Transverse colon (tissue), 4 donors: ENCODE measurements around the gene SSH2. TPM values are rescaled to one million over a fixed set of nuclear protein-coding genes. Genes with fewer than 3 reads are reported as not detected.

Experiments
- DNase-seq: peaks from one replicate; pipeline ENCODE4 v3.0.0-alpha.2; 2019
- H3K27ac ChIP-seq, 4 donors: fragments of 200-600 bp; sonication (generic); 2 replicates each; pipeline ENCODE4 v1.5.1; 2016 to 2018; ENCODE audit warnings: inconsistent platforms in 4 of 4
- H3K27me3 ChIP-seq: fragments of 200-600 bp; sonication (generic); 2 replicates; pipeline ENCODE4 v1.5.1; 2017; ENCODE audit warnings: inconsistent platforms
- H3K36me3 ChIP-seq, 4 donors: fragments of 200-600 bp; sonication (generic); 2 replicates each; pipeline ENCODE4 v1.5.1; 2017 to 2019; ENCODE audit warnings: inconsistent platforms in 4 of 4
- H3K4me1 ChIP-seq, 4 donors: fragments of 200-600 bp; sonication (generic); 2 replicates each; pipeline ENCODE4 v1.5.1; 2017 to 2020; ENCODE audit warnings: inconsistent platforms in 4 of 4
- H3K4me3 ChIP-seq, 4 donors: fragments of 200-600 bp; sonication (generic); 1 replicate in 1 of 4; 2 replicates in 3 of 4; pipeline versions ENCODE4 v1.5.1 to v1.6.1; 2017 to 2019; ENCODE audit warnings: inconsistent platforms in 4 of 4
- H3K9me3 ChIP-seq, 2 donors: fragments of 200-600 bp; sonication (generic); 2 replicates each; pipeline ENCODE4 v1.5.1; 2017 to 2019; ENCODE audit warnings: inconsistent platforms in 2 of 2
- EP300 ChIP-seq: sonication (generic); formaldehyde crosslinking; IDR thresholded peaks from one replicate; pipeline ENCODE4 v1.6.1; 2017; ENCODE audit warnings: antibody characterized with exemption, low read depth
- POLR2A ChIP-seq: fragments of 450-650 bp; IDR thresholded peaks from one replicate; pipeline ENCODE4 v1.6.1; 2016; ENCODE audit warnings: antibody characterized with exemption, mild to moderate bottlenecking, moderate library complexity
- POLR2AphosphoS5 ChIP-seq, 3 donors: sonication (generic); formaldehyde crosslinking; IDR thresholded peaks; one replicate each; pipeline ENCODE4 v1.6.1; 2016; ENCODE audit warnings: antibody characterized with exemption in 3 of 3
- WGBS, 2 donors: methylation state at CpG; one replicate each; pipeline ENCODE4 v1.1.5; 2018; ENCODE audit warnings: low coverage in 1 of 2; 5-methylcytosine and 5-hydroxymethylcytosine counted together
- in situ Hi-C, 4 donors: fragments of 200-750 bp; cut with MboI; loops; one replicate each; pipeline versions ENCODE4 v1.15.0 to v1.15.1; 2017; ENCODE audit warnings: low sequenced_read_pairs in 3 of 4, low pct_ligation_motif_present in 1 of 4, low pct_unique_long_range_greater_than_20kb in 1 of 4
- intact Hi-C: fragments of 100-400 bp; cut with DNase I; formaldehyde crosslinking; loops from one replicate; pipeline ENCODE4 v1.15.1; 2023; ENCODE audit warnings: low total_unique reads
- total RNA-seq, 4 donors: library from RNA; depleted of rRNA; stranded (reverse); fragments of >200 nt; gene quantifications; one replicate each; pipeline ENCODE4 v1.1.0, GENCODE V29; 2016
- TF ChIP-seq, protein P1 (sequence below), 5 experiments: fragments of 200-600 bp in 3 of 5; fragments of 450-650 bp in 2 of 5; sonication (generic) in 3 of 5; IDR thresholded peaks; 1 replicate in 2 of 5; 2 replicates in 3 of 5; pipeline ENCODE4 v1.5.1; 2016 to 2017; ENCODE audit warnings: antibody characterized with exemption in 5 of 5, inconsistent platforms in 3 of 5, mild to moderate bottlenecking in 2 of 5, moderate library complexity in 1 of 5

Gene SSH2
- total RNA-seq, 4 donors from 2014 or later, result 15.3 to 99.9 (median 46.0) TPM

DNA sequence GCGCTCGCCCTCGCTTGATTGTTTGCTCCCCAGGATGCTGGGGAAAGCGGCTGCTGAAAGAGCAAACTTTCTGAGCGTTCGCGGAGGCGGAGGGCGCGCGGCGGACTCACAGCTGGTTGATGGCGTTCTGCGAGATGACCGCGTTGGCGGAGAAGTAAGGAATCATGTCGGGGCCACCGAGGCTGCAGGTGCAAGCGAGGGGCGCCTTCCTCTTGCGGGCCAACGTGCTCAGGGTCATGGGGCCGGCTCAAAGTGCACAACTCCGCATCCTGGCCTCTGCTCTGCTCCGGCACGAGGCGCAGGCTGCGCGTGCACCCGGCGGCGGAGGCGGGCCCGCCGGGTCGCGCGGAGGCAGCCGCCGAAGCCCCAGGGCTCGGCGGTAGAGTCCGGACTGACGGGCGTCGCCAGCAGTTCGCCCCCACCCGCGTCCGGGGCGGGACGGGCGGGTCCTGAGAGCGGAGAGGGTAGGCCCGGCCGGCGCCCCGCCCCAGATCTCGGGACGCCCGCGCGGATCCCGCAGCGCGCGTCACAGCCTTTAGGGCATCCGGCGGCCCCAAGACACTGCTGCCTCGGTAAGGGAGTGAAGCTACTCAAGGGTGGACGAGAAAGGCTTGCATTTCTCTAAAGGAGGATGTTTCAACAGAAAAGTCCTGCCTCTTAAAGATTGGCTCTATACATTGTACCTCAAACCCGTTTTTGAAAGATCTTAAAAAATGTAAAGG, 168.8 kb downstream of the SSH2 start:
- in situ Hi-C loops, result no loop called here

DNA sequence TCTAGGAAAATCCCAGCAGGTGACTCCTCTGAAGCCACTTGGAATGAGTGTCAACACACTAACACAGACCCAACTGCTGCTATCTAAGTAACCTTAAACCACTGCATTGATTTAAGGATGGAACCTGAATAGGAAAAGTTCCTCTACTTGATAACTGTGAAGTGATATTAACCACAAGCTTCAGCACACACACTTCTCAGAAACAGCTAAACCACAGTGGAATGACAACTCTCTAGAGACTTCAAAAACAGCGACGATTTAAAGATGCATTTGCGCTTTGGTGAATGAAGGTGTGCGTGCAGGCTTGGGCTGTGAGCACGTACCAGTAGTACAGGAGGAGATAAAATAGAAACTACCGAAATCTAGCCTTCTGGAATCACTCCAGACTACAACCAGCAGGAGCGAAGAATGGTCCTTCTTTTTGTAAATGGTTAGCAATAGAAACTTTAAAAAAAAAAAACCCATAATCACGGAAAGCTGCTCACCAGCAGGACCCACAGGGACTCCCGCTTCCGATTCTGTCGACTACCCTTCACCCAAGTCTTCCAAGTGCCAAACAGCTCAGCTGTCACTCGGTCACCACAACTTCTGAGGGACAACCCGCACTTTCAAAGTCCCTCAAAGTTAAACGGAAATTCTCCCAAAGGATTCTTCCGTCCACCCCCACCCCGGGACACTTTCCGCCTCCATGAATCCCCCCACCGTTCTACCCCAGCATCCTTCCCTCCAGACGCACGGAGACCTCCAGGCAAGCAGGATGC, 169.6 kb downstream of the SSH2 start:
- peak overlapping the region; percentile 47 to 87 (median 68) for H3K4me3 ChIP-seq
- intact Hi-C loops, result no loop called here
- WGBS, 2 donors, result 37 to 46% methylated on average over 9 to 20 of the region's 20 CpGs
- DNase-seq, result peak; percentile 29
- peaks cover 0 to 12% (median 3%) of the 10 kb centered on the region in 4 donors for H3K4me1 ChIP-seq
- H3K36me3 ChIP-seq, result no peaks in the 10 kb centered on the region
- H3K27me3 ChIP-seq, result no peaks in the 10 kb centered on the region
- no peak for TF ChIP-seq EP300
- peak in 1 of 3 donors; percentile 45 for TF ChIP-seq POLR2AphosphoS5 (IDR thresholded peaks at IDR 0.05)
- peak; percentile 23 for TF ChIP-seq POLR2A
- no peaks in the 10 kb centered on the region for H3K9me3 ChIP-seq
- in situ Hi-C loops, result no loop called here
- H3K27ac ChIP-seq, result peak overlapping the region; percentile 85 to 91 (median 88)

More for the DNA sequence above, 168.8 kb downstream of the SSH2 start:
- intact Hi-C loops, result no loop called here
- peak; percentile 90 for DNase-seq
- no peaks in the 10 kb centered on the region for H3K27me3 ChIP-seq
- peak; percentile 34 for TF ChIP-seq POLR2A
- peak; percentile 41 to 62 (median 50) for TF ChIP-seq POLR2AphosphoS5 (IDR thresholded peaks at IDR 0.05)
- TF ChIP-seq, protein P1, sequence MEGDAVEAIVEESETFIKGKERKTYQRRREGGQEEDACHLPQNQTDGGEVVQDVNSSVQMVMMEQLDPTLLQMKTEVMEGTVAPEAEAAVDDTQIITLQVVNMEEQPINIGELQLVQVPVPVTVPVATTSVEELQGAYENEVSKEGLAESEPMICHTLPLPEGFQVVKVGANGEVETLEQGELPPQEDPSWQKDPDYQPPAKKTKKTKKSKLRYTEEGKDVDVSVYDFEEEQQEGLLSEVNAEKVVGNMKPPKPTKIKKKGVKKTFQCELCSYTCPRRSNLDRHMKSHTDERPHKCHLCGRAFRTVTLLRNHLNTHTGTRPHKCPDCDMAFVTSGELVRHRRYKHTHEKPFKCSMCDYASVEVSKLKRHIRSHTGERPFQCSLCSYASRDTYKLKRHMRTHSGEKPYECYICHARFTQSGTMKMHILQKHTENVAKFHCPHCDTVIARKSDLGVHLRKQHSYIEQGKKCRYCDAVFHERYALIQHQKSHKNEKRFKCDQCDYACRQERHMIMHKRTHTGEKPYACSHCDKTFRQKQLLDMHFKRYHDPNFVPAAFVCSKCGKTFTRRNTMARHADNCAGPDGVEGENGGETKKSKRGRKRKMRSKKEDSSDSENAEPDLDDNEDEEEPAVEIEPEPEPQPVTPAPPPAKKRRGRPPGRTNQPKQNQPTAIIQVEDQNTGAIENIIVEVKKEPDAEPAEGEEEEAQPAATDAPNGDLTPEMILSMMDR (IDR thresholded peaks at IDR 0.05), result no peak
- no peak for TF ChIP-seq EP300
- H3K36me3 ChIP-seq, result no peaks in the 10 kb centered on the region
- 0 to 5% methylated on average over 1 to 40 of the region's 73 CpGs for WGBS, 2 donors
- H3K4me1 ChIP-seq, result peaks cover 0 to 12% (median 3%) of the 10 kb centered on the region in 4 donors
- H3K4me3 ChIP-seq, result peak overlapping the region; percentile 47 to 87 (median 68)
- peak overlapping the region; percentile 85 to 91 (median 88) for H3K27ac ChIP-seq
- no peaks in the 10 kb centered on the region for H3K9me3 ChIP-seq

DNA sequence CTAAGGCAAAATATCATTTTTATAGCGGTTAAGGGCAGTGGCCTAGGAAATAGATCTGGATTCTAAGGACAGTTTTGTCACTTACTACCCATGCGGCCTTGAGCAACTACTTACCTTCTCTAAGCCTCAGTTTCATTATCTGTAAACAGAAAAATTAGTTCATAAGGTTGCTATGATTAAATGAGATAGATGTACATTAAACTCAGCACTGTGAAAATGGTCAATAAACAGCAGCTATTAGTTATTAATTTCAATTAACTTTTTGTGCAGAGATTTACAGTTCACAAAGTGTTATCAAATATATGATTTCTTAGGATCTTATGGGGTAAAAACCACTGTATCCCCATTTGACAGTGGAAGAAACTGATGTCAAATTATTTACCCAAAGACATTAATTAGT, 171.8 kb downstream of the SSH2 start:
- WGBS, 2 donors, result 77 to 92% methylated on average over 2 of the region's 2 CpGs
- TF ChIP-seq, protein P1 (IDR thresholded peaks at IDR 0.05), result no peak
- TF ChIP-seq EP300 (no peak), POLR2A (no peak), POLR2AphosphoS5 (IDR thresholded peaks at IDR 0.05) (no peak)
- H3K4me3 ChIP-seq, result peak overlapping the region in 1 of 4 donors; percentile 75
- no peak overlapping the region for H3K27ac ChIP-seq
- intact Hi-C loops (no loop called here), in situ Hi-C loops (no loop called here)
- no peaks in the 10 kb centered on the region for H3K9me3 ChIP-seq
- DNase-seq, result no peak
- no peaks in the 10 kb centered on the region for H3K27me3 ChIP-seq
- peaks cover 0 to 4% (median 0%) of the 10 kb centered on the region in 4 donors for H3K36me3 ChIP-seq
- H3K4me1 ChIP-seq, result peaks cover 0 to 12% (median 3%) of the 10 kb centered on the region in 4 donors

DNA sequence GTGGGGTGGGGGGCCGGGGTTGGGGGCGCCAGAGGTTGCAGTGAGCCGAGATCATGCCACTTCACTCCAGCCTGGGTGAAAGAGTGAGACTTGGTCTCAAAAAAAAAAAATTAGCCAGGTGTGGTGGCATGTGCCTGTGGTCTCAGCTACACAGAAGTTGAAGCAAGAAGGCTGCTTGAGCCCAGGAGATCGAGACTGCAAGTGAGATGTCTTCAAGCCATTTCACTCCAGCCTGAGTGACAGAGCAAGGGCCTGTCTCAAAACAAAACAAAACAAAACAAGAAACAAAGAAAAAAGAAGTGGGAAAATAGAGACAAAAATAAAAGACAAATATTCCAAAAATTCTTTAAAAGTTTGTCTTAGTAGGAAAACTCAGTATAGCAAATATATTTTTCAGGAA, 172.2 kb downstream of the SSH2 start:
- Histone ChIP-seq H3K9me3 (no peaks in the 10 kb centered on the region), H3K27me3 (no peaks in the 10 kb centered on the region), H3K36me3 (peaks cover 0 to 9% (median 0%) of the 10 kb centered on the region in 4 donors), H3K27ac (no peak overlapping the region), H3K4me1 (peaks cover 0 to 12% (median 3%) of the 10 kb centered on the region in 4 donors), H3K4me3 (no peak overlapping the region)
- 86% methylated on average over 4 of the region's 4 CpGs; no CpG with 5 or more reads in 1 of the 2 donors for WGBS, 2 donors
- TF ChIP-seq, protein P1 (IDR thresholded peaks at IDR 0.05), result no peak
- no peak for TF ChIP-seq POLR2AphosphoS5 (IDR thresholded peaks at IDR 0.05)
- no peak for DNase-seq
- intact Hi-C loops (no loop called here), in situ Hi-C loops (no loop called here)
